Stimulated activated CD8-positive, alpha-beta memory T cell treated with anti-CD3 and anti-CD28 coated beads, Interleukin-12 subunit alpha, Interleukin-12 subunit beta, amount 100 ng/mL, for 1 hour (primary cell): ENCODE measurements around the gene SAMM50.

Experiments
- DNase-seq: peaks from one replicate; pipeline ENCODE4 v3.0.0-alpha.2; 2020; ENCODE audit warnings: low read depth

The SAMM50 gene

DNA sequence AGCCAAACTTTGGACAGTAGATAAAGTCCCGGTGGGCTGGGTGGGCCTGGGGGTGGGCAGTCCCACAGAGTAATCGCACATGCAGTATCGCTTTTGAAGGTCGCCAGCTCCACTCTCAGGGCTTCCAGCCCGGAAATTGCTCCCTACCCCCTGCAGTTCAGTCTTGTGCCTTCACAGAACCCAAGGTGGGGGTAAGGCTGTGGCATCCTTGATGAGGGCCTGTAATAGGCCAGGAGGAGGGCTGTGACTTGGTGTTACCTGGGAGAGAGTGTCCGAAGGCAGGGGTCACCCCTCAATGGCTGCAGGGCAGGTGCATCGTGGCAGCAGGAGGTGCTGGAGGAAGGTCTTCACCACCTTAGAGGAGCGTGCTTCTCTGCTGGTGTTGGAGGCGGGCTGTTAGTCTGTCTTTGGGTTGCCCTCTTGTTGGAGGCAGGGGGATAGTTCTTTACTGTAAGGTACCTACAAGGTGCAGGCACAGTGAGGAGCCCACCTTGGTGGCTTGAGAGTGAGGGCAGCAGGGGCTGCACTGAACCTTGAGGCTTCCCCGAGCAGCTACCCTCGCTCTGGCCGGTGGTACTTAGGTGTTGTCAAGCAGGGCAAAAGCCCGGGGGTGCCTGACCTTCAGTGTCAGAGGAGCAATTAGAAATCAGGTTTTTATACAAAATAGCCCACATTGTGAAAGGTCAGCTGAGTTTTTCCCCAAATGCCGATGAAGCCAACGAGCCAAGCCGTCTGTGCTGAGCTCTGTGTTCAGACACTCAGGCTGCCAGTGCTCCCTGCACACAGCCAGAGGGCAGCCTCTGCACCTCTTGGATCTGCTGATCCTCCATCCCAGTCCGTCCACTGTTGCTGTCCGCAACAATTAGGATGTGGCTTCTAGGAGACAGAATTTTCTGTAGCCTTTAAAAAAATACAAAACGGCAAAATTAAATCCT, 21.9 kb downstream of the SAMM50 start:
- no peak for DNase-seq

DNA sequence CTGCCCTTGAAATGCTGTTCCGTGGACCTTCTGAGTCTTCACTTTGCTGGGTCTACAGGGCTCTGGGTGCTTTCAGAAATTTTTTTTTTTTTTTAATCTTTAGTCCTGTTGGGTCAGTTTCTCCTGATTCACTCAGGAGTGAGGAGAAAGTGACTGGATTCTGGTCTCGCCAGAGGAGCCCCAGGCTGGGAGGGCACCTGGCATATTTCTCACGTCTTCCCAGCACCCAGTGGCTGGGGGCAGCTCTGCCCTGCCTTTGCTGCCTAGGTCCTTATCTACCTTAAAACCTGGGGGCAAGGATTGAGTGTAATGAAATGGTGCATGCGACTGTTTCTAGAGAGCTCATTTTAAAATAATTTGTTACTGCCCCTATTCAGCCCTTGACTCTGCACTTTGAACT, 23.3 kb downstream of the SAMM50 start:
- DNase-seq, result no peak

DNA sequence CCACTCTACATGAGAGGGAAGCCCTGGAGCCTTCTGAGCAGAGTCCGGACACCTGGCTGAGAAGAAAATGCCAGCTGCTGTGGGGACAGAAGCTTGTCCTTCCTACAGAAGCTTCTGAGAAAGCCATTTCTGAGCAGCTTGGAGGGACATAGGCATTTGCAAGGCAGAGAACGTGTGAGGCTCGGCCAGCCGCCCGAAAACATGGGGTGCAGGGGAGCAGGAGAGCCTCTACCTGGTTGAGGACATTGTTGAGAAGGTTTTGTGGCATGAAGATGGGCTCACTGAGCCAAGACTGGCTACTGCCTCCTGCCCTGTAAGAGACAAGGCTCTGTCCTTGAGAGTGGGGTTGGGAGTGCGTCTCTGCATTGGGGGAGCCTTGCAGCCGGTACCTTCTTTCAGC, 25.3 kb downstream of the SAMM50 start:
- no peak for DNase-seq

DNA sequence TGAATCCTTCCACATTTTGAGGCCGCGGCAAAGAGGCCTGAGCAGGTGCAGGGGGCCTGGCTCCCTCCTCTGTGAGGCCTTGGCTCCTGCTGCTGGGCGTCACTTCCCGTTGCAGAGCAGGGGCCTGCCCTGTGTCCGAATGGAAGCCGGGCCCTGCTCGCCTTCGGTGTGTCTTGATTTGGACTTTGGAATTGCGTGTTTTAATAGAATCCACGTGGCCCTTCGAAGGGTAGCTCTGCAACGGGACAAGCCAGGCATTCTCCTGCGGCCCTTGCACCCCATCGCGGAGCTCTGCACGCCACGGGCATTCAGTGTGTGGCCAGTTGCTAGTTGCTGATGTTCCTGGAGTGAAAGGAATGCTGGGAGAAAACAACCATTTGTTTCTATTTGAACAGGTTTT, 25.8 kb downstream of the SAMM50 start:
- no peak for DNase-seq

DNA sequence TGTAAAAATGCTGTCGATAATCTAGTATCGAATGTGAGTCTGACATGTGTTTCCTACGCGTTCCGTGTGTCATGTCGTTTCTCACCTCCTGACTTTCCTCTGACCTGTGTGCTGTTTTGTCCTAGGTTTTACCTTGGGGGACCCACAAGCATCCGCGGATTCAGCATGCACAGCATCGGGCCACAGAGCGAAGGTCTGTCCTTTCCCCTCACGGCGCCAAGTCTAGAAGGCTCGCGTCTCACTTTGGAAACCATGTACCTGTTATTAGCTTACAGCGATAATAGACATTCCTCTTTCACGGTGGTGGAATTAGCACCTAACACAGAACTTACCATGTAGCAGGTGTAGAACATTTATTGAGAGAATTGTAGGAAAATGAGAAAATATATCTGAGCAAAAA, 28.6 kb downstream of the SAMM50 start:
- DNase-seq, result no peak

DNA sequence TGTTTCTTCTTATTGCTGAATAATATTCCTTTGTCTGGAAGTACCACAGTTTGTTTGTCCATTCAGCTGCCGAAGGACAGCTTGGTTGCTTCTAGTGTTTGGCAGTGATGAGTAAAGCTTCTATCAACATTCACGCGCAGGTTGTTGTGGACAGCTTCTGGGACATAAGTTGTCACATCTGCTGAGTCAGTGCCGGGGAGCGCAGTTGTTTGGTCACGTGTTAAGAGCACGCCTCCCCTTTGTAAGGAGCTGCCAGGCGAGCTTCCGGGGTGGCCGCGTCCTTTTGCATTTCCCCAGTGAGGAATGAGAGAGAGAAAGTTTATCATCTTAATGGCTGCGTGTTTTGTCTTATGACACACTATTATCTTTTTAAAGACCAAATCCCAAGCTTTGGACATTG, 30.3 kb downstream of the SAMM50 start:
- DNase-seq, result no peak

DNA sequence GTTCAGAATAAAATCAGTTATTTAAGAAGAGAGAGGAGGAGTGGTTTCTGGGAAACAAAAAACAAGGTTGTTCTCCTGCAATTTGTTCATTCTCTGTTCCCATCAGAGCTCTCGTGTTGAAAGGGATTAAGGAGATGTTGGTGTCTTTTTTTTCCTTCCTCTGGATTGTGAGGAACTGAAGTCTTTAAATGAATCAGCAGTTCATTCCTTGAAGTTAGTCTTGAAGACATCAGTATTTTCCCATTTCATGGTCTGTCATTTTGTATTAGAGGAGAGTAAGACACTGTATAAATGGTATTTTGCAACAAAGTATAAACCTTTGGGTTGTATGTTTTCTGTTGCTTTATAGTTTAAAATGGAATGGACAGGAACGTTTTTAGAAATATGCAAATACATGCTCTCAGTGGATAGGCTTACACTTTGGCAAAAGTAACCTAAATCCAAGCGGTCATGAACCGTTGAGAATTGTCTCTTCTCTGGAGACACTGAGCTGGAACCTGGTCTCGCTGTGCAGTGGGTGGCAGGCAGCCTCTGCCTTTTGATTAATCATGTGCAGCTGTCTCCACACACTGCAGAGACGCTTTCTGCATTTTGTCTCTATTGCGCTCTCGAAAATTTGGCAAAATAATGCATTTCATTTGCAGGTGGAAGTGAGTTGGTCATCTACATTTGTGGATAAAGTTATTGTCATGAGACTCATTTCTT, 33.0 kb downstream of the SAMM50 start:
- DNase-seq, result no peak

DNA sequence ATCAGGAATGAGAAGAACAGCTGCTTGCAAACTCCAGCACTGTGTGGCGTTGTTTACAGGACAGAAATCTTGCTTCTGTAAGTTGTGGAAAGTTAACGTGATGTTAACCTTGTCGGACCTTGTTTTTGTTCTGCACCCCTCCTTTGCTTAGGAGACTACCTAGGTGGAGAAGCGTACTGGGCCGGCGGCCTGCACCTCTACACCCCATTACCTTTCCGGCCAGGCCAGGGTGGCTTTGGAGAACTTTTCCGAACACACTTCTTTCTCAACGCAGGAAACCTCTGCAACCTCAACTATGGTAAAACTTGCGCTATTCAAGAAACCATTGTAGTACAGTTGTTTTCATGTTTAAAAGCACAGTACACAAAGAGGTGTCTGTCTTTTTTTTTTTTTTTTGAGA, 33.7 kb downstream of the SAMM50 start:
- DNase-seq, result no peak

DNA sequence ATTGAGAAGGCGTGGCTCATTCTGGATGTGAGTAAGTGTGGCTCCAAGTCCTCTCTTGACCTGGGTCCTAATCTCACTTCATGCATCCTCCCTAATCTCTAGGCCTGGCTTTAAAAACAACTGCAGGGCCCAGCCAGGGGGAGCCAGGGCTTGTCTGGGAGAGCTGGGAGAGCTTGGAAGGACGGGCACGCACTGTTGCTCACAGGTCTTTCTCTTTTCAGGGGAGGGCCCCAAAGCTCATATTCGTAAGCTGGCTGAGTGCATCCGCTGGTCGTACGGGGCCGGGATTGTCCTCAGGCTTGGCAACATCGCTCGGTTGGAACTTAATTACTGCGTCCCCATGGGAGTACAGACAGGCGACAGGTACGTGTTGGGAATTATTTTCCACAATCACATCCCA, 34.8 kb downstream of the SAMM50 start:
- DNase-seq, result no peak

DNA sequence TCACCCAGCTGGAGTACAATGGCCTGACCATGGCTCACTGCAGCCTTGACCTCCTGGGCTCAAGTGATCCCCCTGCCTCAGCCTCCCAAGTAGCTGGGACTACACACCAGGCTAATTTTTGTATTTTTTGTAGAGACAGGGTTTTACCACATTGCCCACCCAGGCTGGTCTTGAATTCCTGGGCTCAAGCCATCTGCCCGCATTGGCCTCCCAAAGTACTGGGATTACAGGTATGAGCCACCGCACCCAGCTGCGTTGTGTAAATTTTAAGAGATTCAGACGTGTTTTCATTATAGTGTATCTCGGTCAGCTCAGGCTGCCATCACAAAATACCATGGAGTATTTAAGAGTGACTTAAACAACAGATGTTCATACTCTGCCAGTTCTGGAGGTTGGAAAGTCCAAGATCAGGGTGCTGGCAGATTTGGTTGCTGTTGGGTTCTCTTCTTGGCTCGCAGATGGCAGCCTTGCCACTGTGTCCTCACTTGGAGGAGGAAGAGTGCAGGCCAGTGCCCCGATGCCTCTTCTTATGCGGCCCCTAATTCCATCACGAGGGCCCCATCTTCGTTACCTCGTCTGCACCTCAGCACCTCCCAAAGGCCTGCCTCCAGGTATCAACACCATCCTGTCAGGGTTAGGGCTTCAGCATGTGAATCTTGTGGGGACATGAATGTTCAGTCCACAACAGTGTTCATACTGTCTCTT, 36.2 kb downstream of the SAMM50 start:
- no peak for DNase-seq

DNA sequence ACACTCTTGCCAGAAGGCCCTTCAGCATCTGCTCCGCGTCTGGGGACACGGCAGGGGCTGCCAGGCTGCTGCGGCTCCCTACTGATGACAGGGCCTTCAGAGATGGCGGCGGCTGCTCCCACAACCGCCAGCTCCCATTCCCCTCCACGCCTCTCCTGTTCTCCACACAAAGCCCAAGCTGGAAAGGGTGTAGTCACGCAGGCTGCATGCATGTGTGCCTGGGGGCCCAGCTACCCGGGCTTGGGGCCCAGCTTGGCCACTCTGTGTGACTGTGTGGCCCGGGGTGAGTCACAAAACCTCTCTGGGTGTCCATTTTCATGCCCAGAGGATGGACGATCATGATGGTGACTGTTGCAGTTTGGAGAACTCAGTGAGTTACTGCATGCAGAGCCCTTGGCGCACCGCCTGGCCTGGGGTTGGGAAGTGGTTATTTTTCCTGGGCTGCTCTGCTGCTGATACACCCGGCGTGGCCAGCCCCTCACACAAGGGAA, 37.1 kb downstream of the SAMM50 start:
- no peak for DNase-seq

DNA sequence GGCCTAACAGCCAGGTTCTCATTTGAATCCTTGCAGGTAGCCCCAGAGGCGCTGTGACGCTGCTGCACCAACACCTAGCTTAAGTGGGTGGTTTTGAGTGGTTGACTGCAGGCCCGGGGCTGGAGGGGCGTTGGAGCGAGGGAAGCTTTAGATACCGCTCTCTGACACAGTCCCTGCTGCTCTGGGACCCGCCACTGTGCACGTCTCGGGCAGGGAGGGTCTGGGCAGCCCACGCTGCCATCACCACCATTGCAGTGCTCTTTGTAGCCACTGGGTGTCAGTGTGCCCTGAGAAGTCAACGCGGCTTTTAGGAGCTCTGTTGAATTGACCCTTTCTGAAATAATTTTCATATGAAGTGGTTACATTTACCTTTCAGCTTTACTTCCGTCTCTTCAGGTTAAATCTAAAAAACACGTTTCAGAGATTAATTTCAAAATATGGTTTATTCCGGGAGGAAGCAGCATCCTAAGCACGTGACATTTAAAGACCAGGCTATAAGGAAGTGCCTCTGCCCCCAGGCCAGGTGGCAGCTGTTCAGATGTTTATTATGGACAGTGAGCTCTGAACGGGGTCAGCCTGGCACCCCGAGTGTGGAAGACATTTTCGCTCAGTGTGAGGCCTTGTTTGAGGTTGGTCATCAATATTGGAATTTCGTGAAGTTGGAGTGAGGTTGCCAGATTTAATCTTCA, 38.0 kb downstream of the SAMM50 start:
- DNase-seq, result peak; percentile 28

DNA sequence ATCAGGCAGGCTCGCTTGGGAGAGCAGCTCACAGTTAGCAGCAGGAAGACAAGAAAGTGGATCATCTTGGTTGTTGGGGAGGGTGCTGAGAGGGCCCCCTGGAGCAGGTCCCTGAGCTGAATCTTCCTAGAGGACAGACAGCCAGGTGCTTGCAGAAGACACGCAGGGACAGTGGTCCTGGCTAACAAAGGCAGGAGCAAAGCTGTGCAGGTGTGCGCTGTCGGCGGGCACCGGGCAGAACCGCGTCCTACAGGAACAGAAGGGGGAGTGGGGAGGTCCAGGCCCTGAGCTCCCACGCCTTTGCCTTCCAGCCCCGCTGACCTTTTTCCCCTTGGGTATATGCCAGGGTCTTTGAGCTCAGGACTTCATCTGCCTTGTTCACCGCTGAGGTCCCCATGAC, 38.8 kb downstream of the SAMM50 start:
- DNase-seq, result no peak

DNA sequence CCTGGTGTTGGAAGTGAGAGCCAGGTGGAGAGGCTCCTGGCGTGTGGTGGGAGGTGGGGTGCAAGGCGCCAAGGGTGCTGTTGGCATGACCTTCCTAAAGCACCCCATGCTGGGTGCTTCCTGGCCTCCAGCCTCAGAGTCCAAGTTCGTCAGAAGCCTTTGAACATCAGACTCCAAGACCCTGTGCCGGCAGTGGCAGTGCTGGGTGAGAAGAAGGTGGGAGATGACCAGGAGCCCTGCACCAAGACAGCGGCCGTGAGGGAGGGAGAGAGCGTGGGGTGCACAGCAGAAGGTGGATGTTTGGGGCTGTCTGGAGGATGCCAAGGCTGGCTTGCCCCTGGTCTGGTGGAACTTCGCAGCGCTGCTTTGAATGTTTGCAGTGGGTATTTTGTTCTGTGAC, 39.2 kb downstream of the SAMM50 start:
- no peak for DNase-seq

DNA sequence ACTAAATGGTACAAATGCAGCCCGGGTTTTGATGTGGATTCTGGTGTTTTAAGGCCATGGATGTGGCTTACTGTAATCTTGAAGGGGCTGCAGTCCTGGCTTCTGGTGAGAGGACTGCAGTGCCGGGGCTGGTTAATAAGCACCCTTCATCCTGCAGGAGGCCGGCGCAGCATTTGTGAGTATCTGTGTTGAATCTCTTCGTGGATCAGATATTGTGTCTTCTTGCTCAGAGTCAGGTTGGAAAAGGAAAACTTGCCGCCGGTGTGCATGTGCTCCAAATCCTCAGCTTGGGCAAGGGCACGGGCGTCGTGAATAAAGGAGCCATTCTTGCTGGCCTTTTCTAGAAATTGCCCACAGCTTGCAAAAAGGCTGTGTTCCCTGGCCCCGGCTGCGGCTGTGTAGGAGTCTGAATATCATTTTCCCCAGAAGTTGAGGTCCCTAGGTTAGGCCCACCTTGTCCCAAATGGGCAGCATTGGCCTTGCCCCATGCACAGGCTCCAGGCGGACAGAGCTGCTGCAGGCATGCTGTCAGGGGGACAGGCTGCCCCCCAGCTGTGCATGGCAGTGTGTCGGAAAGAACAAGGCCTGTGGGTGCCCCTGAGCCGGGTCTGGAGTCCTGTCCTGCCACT, 39.9 kb downstream of the SAMM50 start:
- DNase-seq, result no peak

DNA sequence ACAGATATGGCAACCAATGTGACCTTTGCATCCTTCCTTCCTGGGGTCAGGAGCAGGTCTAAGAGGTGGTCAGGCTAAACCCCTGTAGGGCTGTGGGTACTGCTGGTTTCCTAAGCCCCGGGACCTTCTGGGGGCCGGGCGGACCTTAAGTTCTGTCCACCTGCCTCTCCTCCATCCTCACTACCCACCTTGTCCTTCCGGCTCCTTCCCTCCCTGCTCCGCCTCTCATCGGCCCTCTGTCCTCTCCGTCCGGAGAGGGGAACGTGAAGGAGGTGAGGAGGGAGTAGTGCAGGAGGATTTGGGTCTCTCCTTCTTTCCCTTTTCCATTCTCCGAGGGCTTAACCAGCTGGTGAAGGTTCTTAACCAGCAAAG, 40.5 kb downstream of the SAMM50 start:
- DNase-seq, result no peak

DNA sequence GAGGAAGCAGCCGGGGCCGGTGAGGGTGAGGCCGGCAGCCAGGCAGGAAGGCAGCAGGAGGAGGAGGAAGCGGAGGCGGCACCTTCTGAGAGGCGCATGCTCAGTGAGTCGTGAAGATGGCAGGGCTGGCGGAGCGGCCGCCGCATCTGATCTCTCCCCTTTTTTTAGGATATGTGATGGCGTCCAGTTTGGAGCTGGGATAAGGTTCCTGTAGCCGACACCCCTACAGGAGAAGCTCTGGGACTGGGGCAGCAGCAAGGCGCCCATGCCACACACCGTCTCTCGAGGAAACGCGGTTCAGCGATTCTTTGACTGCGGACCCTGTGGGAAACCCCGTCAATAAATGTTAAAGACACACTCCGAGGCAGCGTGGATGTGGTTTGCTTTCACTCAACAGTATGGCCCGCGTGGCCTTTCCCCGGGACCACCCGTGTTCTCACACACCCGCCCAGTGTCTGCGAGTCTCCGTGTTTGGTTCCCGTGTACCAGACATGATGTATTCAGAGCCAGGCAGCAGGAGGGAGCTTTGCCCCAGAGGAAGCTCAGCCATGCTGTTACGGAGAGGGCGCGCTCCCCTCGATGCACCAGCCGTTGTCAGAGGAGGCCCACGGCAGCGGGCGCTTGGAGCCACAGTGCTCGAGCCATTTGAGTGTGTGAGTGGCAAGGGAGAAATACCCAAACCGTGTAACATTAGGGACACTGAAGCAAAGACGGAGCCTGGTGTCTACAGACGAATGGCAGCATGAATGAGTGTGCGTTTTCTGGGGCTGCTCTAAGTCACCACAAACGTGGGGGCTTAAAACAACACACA, 41.1 kb downstream of the SAMM50 start:
- peak; percentile 53 for DNase-seq

DNA sequence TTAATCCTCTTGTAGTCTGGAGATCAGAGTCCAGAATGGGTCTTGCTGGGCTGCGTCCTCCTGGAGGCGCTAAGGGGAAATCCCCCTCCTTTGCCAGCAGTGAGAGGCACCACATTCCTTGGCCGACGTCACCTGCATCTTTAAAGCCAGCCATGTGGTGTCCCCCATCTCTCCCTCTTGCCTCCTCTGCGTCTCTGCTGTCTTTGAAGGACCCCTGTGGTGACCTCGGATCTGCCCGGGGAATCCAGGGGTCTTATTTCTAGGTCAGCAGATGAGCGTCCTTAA, 41.7 kb downstream of the SAMM50 start:
- no peak for DNase-seq

DNA sequence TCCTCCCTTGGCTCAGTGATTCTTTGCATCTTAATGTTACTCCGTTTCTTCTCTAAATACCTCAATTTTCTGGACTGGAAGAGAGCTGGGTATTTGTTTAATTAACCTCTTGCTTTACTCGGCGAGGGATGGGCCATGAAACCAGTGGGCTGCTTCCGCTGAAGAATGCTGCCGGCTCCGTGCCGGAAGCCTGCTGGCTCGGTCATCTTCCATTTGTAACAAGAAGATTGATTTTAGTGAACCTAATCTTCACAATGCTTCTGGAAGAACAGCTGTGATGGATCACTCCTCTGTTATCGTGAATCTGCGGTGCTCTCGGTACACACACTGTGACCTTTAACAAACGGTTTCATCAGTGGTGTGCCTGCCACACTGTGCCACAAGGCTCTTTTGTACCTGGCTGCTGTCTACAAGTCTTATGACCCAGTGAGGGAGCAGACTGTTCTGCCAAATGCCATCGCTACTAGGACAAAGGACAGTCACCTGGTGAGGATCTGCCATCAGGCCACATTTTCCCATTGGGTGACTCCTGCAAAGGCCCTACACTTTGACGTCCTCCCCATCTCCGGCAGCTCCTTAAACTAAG, 43.5 kb downstream of the SAMM50 start:
- DNase-seq, result no peak

DNA sequence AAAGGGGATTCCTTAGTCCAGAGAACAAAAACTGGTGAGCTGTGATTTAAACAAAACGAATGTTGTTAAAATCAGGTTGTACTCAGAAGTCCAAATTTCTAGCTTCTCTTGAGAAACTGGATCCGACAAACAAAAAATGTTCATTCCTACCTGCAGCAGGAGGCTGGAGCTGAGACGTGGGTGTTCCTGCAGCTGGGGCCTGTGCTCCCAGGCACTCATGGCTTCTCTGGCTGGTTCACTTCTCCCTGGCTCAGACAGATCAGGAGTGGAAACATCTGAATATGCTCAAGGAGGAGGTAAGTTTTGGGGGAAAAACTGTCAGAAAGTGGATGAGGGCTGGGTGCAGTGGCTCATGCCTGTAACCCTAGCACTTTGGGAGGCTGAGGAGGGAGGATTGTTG, 44.1 kb downstream of the SAMM50 start:
- DNase-seq, result no peak

DNA sequence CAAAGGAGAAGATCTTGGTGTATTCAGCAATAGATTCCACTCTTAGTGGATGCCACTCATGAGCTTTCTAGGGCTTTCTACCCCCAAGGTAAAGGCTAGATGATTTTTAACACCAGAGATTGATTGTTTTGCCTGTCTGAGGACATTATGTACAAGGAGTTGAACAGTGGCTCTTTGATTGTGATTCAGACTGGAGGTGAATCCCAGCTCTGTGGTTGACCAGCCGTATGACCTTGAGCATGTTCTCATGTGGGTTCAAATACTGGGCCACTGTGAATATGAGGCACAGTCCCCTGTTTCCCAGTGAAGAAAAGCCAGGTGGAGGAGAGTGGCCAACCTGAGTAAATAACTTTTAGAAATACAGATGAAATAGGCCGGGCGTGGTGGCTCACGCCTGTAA, 44.9 kb downstream of the SAMM50 start:
- no peak for DNase-seq
